Activated CD4-positive, alpha-beta T cell treated with anti-CD3 and anti-CD28 coated beads, Interleukin-2, amount 50 U/mL, for 4 hours (primary cell): ENCODE measurements around the gene CDKN1C.

Experiments
- DNase-seq, 2 experiments: peaks; one replicate each; pipeline ENCODE4 v3.0.0-alpha.2; 2020

The CDKN1C gene

DNA sequence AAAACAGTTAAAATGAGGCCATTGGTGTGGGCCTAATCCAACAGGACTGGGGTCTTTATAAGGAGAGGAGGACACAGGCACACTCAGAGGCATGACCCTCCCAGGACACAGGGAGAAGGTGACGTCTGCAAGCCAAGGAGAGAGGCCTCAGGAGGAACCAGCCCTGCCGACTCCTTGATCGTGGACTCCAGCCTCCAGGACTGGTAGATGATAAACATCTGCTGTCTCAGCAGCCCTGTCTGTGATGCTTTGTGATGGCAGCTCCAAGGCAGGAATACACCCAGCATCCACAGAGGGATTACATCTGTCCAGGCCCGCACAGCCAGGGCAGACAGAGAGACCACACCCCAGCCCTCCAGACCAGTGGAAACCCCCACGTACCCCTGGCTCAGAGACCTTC is 18.4 kb downstream of the CDKN1C start:
- DNase-seq = no peak

DNA sequence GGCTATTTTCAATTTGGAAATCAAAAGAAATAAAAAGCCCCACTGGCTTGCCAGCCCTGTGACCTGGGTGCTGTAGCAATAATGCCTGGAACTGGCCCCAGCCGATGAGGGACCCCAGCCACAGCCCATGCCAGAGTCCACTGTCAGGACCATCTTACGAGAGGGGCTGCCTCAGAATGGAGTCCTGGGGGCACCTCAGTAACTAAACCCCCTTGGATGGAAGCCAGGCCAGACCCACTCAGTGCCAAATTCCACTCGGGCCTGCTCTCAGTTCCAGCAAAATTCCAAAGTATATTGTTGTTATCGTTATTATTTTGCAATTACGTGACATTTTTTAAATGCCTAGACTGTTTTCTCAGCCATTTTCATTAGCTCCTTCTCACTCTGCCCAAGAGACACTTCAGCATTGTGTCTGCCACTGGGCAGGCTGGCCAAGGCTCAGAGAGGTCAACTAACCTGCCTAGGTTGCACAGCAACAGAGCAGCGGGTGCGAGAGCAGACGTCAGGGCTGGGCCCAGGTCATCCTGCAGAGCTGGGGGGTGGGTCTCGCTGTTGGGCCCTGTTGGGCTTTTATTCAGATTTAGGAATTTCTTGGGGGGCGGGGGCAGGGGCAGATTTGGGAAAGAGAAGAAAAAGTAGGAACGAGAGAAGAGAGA is 19.5 kb downstream of the CDKN1C start:
- DNase-seq = no peak

DNA sequence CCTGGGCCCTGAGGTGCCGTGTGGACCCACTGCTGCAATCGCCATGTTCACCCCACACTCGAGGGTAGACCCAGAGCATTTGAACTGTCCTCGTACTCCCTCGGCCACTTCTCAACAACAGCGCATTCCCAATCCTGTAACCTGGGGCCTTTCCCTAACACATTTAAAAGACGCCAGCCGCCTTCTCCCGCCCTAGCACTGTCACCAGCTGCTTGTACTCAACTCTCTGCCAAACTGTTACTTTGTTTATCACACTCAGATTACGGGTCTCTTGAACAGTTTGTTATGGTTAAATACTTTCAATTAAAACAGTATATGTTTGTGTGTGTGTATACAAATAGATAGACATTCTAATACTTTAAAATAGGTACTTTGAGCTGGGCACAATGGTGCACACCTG is 20.7 kb downstream of the CDKN1C start:
- DNase-seq = no peak

DNA sequence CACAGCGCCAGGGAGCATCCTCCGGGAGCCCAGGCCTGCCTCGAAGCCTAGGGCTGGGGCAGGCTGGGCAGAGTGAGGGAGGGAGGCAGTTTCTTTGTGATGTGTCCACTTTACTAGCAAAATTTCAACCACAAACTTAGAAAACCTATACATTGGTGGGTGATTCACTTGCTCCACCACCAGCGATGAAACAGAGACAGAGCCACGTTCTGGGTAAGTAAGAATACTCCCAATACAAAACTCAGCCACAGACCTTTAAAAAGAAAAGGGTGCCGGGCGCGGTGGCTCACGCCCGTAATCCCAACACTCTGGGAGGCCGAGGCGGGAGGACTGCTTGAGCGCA is 22.3 kb downstream of the CDKN1C start:
- no peak for DNase-seq

DNA sequence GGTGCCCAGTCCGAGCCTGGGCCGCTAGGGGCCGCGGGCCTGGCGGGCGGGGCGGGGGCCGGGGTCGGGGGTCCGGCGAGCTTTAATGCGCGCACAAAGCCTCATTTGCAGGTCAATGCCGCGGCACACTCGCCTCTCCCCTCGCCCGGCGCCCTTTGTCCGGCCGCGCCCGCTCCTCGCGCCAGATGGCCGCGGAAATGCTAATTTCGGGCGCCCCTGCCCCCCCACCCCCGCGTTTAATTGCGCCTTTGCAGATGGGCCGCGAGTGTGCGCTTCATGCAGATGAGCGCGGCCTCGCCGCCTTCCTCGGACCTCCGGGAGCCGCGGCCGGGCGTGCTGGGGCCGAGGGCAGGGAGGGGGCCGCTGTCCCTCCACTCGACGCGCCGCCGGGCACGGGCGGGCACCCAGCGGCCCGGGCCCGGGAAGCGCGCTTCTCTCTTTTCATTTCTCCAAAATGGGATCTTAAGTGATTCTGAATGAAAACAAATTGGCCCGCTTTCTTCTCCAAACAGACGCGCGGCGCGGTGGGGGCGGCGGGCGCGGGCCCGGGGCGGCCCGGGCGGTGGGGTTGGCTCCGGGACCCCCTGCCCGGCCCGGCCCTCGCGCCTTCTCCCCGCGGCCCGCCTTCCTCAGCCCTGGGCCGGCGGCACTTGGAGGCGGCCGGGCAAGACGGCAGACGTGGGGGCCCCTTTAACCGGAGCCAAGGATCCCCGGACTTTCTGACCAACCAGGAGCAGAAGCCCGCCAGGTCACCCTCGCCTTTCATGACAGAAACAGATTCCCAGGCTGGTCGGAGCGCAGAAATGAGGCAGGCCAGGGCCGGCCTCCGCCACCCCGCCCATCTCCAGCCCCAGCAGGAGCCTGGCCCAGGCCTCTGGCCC is 22.9 kb downstream of the CDKN1C start:
- no peak for DNase-seq

DNA sequence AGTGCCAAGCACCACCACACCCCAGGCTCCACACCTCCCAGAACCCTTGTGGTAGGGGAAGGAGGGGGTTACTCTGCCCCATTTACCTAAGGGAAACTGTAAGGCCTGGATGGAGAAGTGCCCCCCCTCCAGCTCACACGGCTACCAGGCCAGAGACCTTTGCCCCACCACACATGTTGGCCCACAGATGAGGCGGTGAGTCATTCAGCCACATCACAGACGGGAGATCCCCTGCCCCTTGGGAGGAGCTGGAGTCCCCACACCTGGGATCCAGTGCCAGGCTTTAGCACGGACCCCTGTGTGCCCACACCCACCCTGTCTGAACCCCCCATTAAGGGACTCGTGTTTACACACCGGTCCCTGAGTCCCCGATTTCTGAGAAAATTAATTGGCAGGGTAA is 24.9 kb downstream of the CDKN1C start:
- DNase-seq = no peak

DNA sequence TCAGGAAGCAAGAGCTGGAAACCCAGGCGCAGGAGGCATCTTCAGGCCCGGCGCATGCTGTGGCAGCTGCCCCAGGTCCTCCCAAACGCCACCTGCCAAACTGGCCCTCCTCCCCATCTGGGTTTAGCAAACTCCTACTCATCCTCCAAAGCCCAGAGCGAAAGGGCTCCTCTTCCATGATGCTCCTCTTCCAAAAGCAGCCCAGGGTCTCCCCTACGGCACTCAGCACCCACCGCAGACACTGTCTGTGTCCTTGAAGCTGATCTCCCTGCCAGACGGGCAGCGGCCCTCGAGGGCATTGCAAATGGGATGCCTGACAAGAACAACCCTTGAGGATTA is 25.9 kb downstream of the CDKN1C start:
- no peak for DNase-seq

DNA sequence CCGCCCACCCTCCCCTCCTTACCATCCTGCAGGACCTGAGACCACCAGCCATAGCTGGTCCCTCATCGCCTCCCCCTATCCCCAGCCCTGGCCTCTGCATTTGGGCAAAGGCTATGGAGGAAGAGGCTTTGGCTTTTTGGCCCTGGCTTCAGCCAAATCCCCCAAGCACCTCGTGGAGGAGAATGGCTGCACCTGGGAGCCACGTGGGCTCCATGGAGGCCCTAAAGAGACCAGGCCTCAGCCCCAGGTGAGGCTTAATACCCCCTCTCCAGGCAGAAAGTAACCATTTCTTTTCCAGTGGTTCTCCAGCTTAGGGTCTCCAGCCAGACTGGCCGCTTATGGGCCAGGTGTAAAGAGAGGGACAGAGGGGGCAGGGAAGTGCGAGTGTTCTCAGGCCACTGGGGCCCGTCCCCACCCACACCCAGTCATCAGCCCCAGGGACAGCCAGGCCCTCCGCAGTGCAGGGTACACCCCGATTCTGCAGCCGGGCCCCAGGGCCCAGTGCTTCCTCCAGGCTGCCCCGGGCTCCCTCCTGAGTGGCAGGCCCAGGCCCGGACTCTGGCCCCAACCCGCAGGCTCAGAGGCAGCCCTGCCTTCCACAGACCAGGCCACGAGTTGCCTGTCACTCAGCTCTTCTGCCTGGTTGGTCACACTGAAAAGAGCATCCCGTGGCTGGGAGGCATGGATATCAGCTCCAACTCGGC is 26.4 kb downstream of the CDKN1C start:
- DNase-seq = no peak

DNA sequence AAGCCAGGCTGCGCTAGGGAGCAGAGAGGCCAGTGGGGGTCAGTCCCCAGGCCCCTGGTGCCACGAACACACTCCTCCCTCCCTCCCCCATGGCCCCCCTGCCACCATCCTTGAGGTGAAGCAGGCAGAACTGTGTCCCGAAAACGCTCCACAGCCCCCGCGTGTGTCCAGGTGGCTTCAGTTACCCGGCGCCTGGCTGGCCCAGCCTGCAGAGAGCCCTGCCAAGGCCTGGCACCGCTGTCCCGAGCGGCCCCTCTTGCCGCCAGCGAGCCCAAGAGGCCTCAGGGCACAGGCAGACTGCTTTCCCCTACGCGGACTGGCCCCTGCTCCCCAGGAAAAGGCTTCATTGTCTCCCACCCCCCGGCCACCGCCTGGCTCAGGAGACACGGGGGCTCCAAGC is 27.7 kb downstream of the CDKN1C start:
- DNase-seq = no peak

DNA sequence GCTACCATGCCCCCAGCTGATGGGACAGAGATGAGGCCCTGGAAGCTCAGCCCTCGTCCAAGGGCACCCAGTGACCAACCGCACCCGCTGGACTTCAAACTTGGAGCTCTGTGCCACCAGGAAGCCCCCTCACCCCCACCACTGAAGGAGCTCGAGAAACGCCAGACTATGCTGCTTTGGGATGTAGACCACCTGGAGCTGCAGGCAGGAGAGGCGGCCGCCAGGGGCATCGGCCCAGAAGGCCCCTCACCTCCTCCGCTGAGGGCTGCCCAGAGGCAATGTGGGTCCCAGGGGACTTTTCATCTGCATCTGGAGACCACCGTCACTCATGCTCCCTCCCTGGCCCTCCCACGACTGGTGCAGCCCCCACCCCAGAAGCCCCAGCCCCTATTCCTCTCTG is 28.3 kb downstream of the CDKN1C start:
- DNase-seq = no peak

DNA sequence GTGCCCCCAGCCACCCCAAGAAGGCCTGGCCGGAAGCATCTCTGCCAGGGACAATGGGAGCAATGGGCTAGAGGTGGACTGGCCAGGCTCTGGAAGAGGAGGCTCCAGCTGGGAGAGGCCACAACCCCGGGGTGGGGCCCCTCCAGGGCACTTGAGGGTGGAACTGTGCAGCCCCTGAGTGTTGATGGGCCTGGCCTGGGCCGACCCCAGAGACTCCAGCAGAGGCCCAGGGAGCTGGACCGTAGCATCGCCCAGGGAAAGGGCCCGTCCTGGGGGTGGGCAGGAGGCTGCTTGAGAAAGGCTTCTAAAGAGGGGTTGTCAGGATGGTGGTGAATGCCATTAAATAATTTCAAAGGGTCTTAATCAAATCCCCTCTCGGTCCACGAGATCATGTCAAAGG is 30.4 kb downstream of the CDKN1C start:
- no peak for DNase-seq

DNA sequence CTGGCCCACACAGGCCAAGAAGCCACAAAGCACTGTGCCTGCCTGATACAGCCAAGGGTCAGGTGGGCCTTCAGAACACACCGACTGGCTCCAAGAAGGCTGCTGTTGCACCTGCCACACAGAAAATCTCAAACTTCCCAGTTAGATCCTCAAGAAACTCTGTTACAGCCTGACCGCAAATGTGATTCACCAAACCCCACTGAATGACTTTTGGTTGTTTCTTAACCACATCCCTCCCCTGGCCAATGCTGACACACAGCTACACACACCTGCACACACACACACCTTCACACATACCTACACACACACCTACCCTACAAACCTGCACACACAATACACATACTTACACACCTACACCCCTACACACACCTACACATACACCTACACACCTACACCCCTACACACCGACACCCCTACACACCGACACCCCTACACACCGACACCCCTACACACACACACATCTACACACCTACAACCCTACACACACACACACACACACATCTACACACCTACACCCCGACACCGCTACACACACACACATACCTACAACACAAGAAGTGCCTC is 31.5 kb downstream of the CDKN1C start:
- DNase-seq = no peak

DNA sequence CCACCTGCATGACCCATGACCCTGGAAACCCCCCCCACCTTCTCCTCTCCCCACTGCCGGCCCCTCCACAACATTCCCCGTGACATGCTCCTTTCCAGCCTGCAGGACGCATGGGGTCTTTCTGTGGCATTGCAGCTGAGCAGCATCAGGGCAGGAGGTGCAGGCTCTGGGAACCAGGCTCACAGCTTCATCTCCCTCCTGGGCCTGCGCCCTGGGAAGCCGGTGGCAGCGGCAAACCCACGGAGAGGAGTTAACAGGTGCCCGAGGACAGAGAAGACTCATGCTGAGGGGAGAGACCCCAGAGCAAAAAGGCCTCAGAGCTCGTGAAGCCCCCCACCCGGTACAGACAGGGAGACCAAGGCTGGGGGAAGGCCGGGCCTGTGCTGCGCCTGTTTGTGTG is 32.2 kb downstream of the CDKN1C start:
- DNase-seq = no peak

DNA sequence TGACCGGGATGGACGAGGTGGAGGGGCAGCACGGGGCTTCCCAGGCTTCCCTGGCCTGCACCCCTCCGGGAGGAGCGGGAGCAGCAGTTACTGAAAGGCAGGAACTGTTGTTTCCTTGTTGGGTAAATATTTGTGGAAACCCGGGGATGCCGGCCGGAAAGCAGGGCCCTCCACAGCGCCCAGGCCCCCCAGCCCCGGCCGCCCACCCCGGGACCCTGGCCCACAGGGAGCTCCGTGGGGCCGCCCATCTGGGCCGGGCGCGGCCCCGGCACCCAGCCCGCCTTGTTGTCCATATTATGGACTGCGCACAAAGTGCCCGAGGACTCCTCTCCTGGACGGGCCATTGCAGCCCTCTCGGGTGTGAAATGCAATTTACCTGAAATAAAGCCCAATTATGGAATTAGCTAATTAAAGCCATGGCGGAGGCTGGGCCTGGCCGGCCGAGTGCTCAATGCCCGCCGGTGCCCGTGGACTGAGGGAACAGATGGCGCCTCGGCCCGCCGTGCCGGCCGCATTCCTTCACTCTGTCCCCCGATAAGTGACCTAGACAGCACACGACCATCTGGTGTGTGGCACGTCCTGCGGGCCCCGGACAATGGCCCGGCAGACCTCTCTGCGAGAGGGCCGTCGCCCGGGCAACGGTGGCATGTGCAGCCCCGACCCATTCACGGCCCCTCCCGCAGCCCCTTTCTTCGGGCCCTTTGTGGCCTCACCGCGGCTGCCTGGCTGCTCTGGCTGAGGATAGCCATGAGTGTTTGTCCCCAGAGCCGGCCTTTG is 35.4 kb downstream of the CDKN1C start:
- DNase-seq = no peak

DNA sequence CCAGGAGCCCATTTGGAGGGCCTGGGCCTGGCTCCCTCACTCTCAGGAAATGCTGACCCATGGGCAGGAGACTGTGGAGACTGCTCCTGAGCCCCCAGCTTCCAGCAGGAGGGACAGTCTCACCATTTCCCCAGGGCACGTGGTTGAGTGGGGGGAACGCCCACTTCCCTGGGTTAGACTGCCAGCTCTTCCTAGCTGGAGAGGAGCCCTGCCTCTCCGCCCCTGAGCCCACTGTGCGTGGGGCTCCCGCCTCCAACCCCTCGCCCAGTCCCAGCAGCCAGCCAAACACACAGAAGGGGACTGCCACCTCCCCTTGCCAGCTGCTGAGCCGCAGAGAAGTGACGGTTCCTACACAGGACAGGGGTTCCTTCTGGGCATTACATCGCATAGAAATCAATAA is 37.1 kb downstream of the CDKN1C start:
- DNase-seq = no peak

DNA sequence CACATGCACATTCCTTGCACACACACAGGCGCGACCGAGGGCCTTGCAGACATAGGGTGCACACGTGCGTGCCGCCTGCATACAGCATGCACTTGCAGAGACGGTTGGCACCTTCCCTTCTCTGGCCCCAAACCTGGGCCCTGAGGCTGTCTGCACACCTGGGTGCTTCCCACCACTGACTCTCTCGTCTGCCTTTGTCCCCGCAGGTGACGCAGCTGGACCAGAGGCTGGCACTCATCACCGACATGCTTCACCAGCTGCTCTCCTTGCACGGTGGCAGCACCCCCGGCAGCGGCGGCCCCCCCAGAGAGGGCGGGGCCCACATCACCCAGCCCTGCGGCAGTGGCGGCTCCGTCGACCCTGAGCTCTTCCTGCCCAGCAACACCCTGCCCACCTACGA is 38.0 kb downstream of the CDKN1C start:
- DNase-seq = no peak

DNA sequence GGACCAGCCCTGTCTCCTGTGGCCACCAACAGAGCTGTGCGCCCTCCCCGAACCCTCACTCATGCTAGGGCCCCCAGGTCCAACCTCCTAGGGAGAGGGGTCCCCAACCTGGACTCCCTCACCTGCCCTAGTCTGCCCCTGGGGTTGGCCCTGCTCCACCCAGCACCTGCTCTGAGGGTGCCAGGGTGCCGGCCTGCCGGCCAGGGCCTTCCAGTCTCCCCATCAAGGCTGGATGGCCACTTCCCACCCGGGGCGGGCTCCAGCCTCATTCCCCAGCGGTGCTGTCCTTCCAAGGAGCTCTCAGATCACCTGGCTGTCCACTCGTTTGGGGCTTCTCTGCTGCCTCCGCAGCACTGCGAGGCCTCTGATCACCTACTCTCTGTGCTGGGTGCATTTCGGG is 39.1 kb downstream of the CDKN1C start:
- no peak for DNase-seq

DNA sequence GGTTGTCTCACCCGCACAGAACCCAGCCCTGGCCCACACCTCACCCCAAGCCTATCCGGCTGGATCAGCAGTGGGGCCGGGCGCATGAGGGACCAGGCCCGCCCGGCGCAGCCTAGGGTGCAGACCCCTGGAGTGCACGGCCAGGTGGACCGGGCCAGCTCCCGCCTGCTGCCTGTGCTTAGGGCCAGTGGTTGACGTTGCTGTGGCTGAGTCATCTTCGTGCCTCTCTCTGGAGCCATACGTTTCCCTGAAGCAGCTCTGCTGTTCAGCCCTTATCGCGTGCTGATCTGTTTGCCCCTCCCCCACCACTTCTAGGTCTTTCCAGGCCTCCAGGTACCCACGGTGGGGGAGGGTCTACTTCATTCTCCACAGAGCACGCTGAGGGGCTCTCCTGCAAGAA is 39.5 kb downstream of the CDKN1C start:
- no peak for DNase-seq

DNA sequence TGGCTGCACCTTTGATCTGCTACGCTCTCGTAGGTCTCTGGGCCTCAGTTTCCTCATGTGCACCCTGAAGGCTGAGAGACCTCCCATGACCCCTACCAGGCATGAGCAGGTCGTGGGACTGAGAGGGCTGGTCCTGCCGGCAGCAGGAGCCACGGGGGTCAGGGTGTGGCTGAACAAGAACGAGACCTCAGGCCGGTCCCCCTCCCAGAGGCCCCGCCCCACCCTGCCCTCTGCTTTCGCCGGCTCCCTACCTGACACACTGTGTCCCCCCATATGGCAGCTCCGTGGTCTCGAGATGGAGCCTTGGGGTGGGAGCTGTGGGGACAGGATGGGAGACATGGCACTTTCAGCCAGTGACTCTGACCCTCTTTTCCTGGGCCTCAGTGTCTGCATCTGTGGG is 40.6 kb downstream of the CDKN1C start:
- no peak for DNase-seq

DNA sequence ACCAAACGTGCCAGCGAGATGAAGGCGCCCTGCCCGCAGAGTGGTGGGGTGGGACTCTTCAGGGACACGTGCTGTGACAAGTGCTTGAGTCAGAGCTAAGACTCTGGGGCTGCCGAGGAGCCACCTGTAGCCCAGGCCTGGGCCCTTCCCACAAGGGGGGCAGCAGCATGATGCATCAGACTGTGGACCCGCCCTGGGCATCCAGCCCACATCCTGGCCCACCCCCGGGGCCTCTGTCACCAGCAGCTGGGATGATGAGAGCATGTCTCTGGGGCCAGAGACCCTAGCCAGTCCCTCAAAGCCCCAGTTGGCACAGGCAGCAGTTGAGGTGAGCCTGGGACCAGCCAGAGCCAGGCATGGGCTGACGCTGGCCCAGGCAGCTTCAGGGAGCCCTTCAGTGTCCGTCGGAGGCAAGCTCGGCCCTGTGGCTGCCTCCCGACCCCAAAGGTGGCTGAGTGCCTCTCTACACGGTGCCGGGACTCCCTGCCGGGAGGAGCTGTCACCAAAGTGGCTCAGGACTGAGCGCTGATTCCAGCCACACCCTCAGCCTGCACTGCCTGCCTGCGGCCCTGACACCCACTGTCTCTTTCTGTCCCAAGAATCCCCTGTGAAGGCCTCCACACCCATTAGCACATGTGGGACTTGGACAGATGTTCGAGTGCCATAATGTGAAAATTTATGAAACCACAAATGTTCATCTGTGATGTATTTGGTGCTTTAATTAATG is 41.3 kb downstream of the CDKN1C start:
- DNase-seq = no peak

DNA sequence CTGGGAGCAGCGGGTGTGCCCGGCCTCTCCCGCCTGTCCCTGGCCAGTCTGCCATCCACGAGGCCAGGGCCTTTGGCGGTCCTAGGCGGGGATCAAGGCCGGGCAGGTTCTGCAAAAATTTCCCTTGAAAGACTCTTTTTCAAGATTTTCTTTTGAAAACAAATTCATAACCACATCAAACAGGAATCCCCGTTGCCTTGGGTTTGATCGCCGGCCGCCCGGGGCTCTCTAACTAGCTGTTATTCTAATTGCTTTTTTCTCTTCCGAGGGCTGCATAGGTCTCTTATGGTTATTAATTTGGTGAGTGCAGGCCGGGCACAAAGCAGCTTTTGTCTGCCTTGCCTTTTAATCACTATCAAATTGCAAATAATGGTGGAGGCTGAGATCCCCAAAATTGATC is 42.0 kb downstream of the CDKN1C start:
- DNase-seq = no peak

DNA sequence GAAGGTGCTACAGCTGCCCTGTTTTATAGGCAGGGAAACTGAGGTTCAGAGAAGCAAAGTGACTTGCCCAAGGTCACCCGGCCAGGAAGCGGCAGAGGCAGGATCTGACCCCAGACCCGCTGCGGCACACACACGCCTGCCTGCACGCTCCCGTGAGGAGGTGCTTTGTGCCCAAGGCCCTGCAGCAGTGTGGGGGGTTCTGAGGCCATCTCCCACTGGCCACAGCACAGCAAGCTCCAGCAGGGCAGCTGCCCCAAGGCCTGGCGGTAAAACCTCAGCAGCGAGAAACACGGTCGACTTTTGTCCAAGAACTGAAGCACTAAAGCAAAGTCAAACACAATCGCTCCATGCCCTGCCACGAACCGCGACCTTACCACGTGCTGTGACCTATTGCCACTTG is 42.7 kb downstream of the CDKN1C start:
- no peak for DNase-seq
